H1 (cell line): ENCODE data around the gene EYA4. TPM values are rescaled to one million over a fixed set of nuclear protein-coding genes. Genes with fewer than 3 reads are reported as not detected.

ENCODE experiments used
- CTCF ChIA-PET: fragments of 300-600 bp; sonication (Branson Sonifier 250); formaldehyde crosslinking; loops from one replicate; lab custom pipeline; 2021; ENCODE audit not compliant: partially characterized antibody; lab: Charles Lee
- POLR2A ChIA-PET: fragments of 300-600 bp; sonication (Branson Sonifier 250); formaldehyde crosslinking; loops from one replicate; lab custom pipeline; 2021; ENCODE audit warnings: inconsistent platforms; ENCODE audit not compliant: partially characterized antibody; lab: Charles Lee
- DNase-seq, 2 experiments: peaks; one replicate each; pipeline versions ENCODE4 v3.0.0 to v3.0.0-alpha.2; 2010 to 2022; ENCODE audit warnings: low spot score in 2 of 2, low read depth in 1 of 2, mixed read lengths in 1 of 2
- FAIRE-seq: peaks from 2 replicates; lab custom pipeline; 2011; peaks lifted over from hg19 to GRCh38; lab: Jason Lieb, UNC
- H2AFZ ChIP-seq: 2 replicates; pipeline ENCODE4 v1.8.1; 2012; ENCODE audit warnings: low read length, inconsistent platforms
- H2AK5ac ChIP-seq: 2 replicates; pipeline ENCODE4 v1.6.1; 2013; ENCODE audit warnings: low read depth, low read length
- H2BK120ac ChIP-seq: replicated peaks from 2 replicates; pipeline ENCODE3; 2013; ENCODE audit warnings: low read depth, low read length, inconsistent platforms
- H2BK12ac ChIP-seq: 2 replicates; pipeline ENCODE4 v1.6.1; 2013; ENCODE audit warnings: low read depth, low read length
- H2BK15ac ChIP-seq: 2 replicates; pipeline ENCODE4 v1.6.1; 2013; ENCODE audit warnings: low read length
- H2BK20ac ChIP-seq: 2 replicates; pipeline ENCODE4 v1.6.1; 2013; ENCODE audit warnings: low read length
- H2BK5ac ChIP-seq: 2 replicates; pipeline ENCODE4 v1.6.1; 2013; ENCODE audit warnings: low read depth, low read length
- H3K14ac ChIP-seq: 2 replicates; pipeline ENCODE4 v1.6.1; 2013; ENCODE audit warnings: inconsistent platforms; ENCODE audit not compliant: insufficient read length
- H3K18ac ChIP-seq: 2 replicates; pipeline ENCODE4 v1.6.1; 2013; ENCODE audit warnings: low read length; ENCODE audit errors: extremely low read depth
- H3K23ac ChIP-seq: 2 replicates; pipeline ENCODE4 v1.6.1; 2013; ENCODE audit warnings: inconsistent platforms; ENCODE audit not compliant: insufficient read length
- H3K23me2 ChIP-seq: 2 replicates; pipeline ENCODE4 v1.6.1; 2013; ENCODE audit warnings: low read depth, low read length
- H3K27ac ChIP-seq: 2 replicates; pipeline ENCODE4 v1.6.1; 2011; ENCODE audit warnings: low read depth, low read length, inconsistent platforms
- H3K27me3 ChIP-seq, 4 experiments: replicated peaks in 1 of 4; 1 replicate in 1 of 4; 2 replicates in 3 of 4; pipeline versions ENCODE4 v1.6.1 to v1.8.1; 2011 to 2013; ENCODE audit warnings: low read length in 3 of 4, mild to moderate bottlenecking in 3 of 4, inconsistent platforms in 2 of 4, mixed read lengths in 2 of 4, moderate library complexity in 1 of 4; ENCODE audit not compliant: control insufficient read depth in 3 of 4, insufficient read depth in 3 of 4; ENCODE audit errors: extremely low read depth in 1 of 4
- H3K36me3 ChIP-seq, 4 experiments: 2 replicates each; pipeline versions ENCODE4 v1.6.1 to v1.8.1; 2011 to 2013; ENCODE audit warnings: mild to moderate bottlenecking in 4 of 4, low read length in 3 of 4, moderate library complexity in 2 of 4, control low read depth in 1 of 4, inconsistent platforms in 1 of 4; ENCODE audit not compliant: insufficient read depth in 4 of 4, control insufficient read depth in 2 of 4
- H3K4ac ChIP-seq: replicated peaks from 2 replicates; pipeline ENCODE3; 2013; ENCODE audit warnings: low read length, low read depth, mixed read lengths, inconsistent platforms; ENCODE audit not compliant: insufficient read length
- H3K4me1 ChIP-seq, 4 experiments: replicated peaks in 1 of 4; 1 replicate in 1 of 4; 2 replicates in 3 of 4; pipeline versions ENCODE4 v1.6.1 to v1.8.1; 2011 to 2013; ENCODE audit warnings: low read length in 3 of 4, inconsistent platforms in 2 of 4, mixed read lengths in 1 of 4; ENCODE audit not compliant: insufficient read depth in 4 of 4, control insufficient read depth in 3 of 4
- H3K4me2 ChIP-seq, 2 experiments: 2 replicates each; pipeline versions ENCODE4 v1.6.1 to v1.8.1; 2011 to 2013; ENCODE audit warnings: low read depth in 2 of 2, low read length in 2 of 2, control low read depth in 1 of 2, inconsistent platforms in 1 of 2, mild to moderate bottlenecking in 1 of 2; ENCODE audit not compliant: insufficient read depth in 1 of 2
- H3K4me3 ChIP-seq, 4 experiments: fragments of 200-600, 300-600 bp in 1 of 4; sonication (generic), shearing (Covaris generic), sonication (Bioruptor Twin) in 1 of 4; 2 replicates each; pipeline versions ENCODE4 v1.5.1 to v1.8.1; 2011 to 2016; ENCODE audit warnings: low read length in 4 of 4, low read depth in 3 of 4, control low read depth in 2 of 4, inconsistent platforms in 2 of 4, mild to moderate bottlenecking in 2 of 4, mixed read lengths in 1 of 4, moderate library complexity in 1 of 4; ENCODE audit not compliant: insufficient read depth in 2 of 4; ENCODE audit errors: extremely low read depth in 1 of 4
- H3K56ac ChIP-seq: replicated peaks from 2 replicates; pipeline ENCODE3; 2013; ENCODE audit warnings: low read depth, mild to moderate bottlenecking, mixed read lengths, low read length, inconsistent platforms; ENCODE audit not compliant: insufficient read length
- H3K79me1 ChIP-seq: 2 replicates; pipeline ENCODE4 v1.6.1; 2013; ENCODE audit warnings: low read depth, low read length, control low read depth
- H3K79me2 ChIP-seq, 2 experiments: 2 replicates each; pipeline versions ENCODE4 v1.6.1 to v1.8.1; 2012 to 2013; ENCODE audit warnings: low read length in 2 of 2, mild to moderate bottlenecking in 2 of 2, inconsistent platforms in 1 of 2; ENCODE audit not compliant: insufficient read depth in 2 of 2, control insufficient read depth in 1 of 2
- H3K9ac ChIP-seq, 4 experiments: replicated peaks in 1 of 4; 1 replicate in 1 of 4; 2 replicates in 3 of 4; pipeline versions ENCODE4 v1.6.1 to v1.8.1; 2011 to 2013; ENCODE audit warnings: low read depth in 3 of 4, low read length in 3 of 4, control low read depth in 2 of 4, mild to moderate bottlenecking in 2 of 4, moderate library complexity in 2 of 4, inconsistent platforms in 1 of 4; ENCODE audit errors: extremely low read depth in 1 of 4
- H3K9me3 ChIP-seq, 2 experiments: 2 replicates each; pipeline versions ENCODE4 v1.6.1 to v1.8.1; 2012 to 2013; ENCODE audit warnings: mild to moderate bottlenecking in 2 of 2, moderate library complexity in 2 of 2, control low read depth in 1 of 2, inconsistent platforms in 1 of 2, low read depth in 1 of 2, low read length in 1 of 2, mixed read lengths in 1 of 2; ENCODE audit not compliant: insufficient read depth in 2 of 2
- H4K20me1 ChIP-seq, 2 experiments: replicated peaks in 1 of 2; 2 replicates each; pipeline versions ENCODE3 to v1.8.1; 2011 to 2013; ENCODE audit warnings: inconsistent platforms in 2 of 2, low read length in 2 of 2, mild to moderate bottlenecking in 1 of 2; ENCODE audit not compliant: insufficient read depth in 2 of 2, control insufficient read depth in 1 of 2
- H4K5ac ChIP-seq: 2 replicates; pipeline ENCODE4 v1.6.1; 2013; ENCODE audit warnings: low read length, low read depth, mixed read lengths, inconsistent platforms; ENCODE audit not compliant: insufficient read length
- H4K8ac ChIP-seq: 2 replicates; pipeline ENCODE4 v1.8.0; 2013; ENCODE audit warnings: mild to moderate bottlenecking, moderate library complexity, low read length, inconsistent platforms; ENCODE audit not compliant: insufficient read depth; ENCODE audit errors: extremely low read depth
- H4K91ac ChIP-seq: replicated peaks from 2 replicates; pipeline ENCODE3; 2013; ENCODE audit warnings: low read length, mixed read lengths, inconsistent platforms; ENCODE audit not compliant: insufficient read length
- CREB1 ChIP-seq: IDR thresholded peaks from 2 replicates; pipeline ENCODE4 v1.6.1; 2012; ENCODE audit warnings: inconsistent platforms
- CTCF ChIP-seq, 3 experiments: IDR thresholded peaks; 1 replicate in 2 of 3; 2 replicates in 1 of 3; pipeline versions ENCODE4 v1.5.1 to v1.6.1; 2011; ENCODE audit warnings: low read length in 3 of 3, mild to moderate bottlenecking in 3 of 3, inconsistent platforms in 2 of 3, low read depth in 1 of 3, moderate library complexity in 1 of 3; ENCODE audit not compliant: insufficient read depth in 1 of 3; ENCODE audit errors: control extremely low read depth in 1 of 3
- GABPA ChIP-seq: IDR thresholded peaks from 2 replicates; pipeline ENCODE4 v1.6.1; 2011; ENCODE audit warnings: mild to moderate bottlenecking, low read length, moderate library complexity, borderline replicate concordance; ENCODE audit not compliant: insufficient read depth
- GTF2F1 ChIP-seq: IDR thresholded peaks from 2 replicates; pipeline ENCODE4 v1.6.1; 2012; ENCODE audit warnings: low read depth, low read length, improper control_type of control experiment, borderline replicate concordance
- MAFK ChIP-seq: IDR thresholded peaks from 2 replicates; pipeline ENCODE4 v1.6.1; 2012; ENCODE audit warnings: low read depth, mild to moderate bottlenecking, improper control_type of control experiment, low read length
- POLR2A ChIP-seq, 2 experiments: IDR thresholded peaks; 1 replicate in 1 of 2; 2 replicates in 1 of 2; pipeline ENCODE4 v1.6.1; 2011; ENCODE audit warnings: low read depth in 2 of 2, low read length in 2 of 2, mild to moderate bottlenecking in 2 of 2; ENCODE audit errors: control extremely low read depth in 1 of 2
- POU5F1 ChIP-seq: IDR thresholded peaks from 2 replicates; pipeline ENCODE4 v1.6.1; 2011; ENCODE audit warnings: low read depth, mild to moderate bottlenecking, low read length, moderate library complexity
- RBBP5 ChIP-seq: IDR thresholded peaks from 2 replicates; pipeline ENCODE4 v1.7.1; 2012; ENCODE audit warnings: low read depth, mild to moderate bottlenecking, inconsistent platforms, low read length, moderate library complexity, borderline replicate concordance
- SIX5 ChIP-seq: IDR thresholded peaks from 2 replicates; pipeline ENCODE4 v1.6.1; 2011; ENCODE audit warnings: mild to moderate bottlenecking, low read depth, low read length
- SP1 ChIP-seq: IDR thresholded peaks from 2 replicates; pipeline ENCODE4 v1.6.1; 2011; ENCODE audit warnings: low read depth, low read length
- TEAD4 ChIP-seq: IDR thresholded peaks from 2 replicates; pipeline ENCODE4 v1.6.1; 2012; ENCODE audit warnings: low read depth, low read length, inconsistent platforms, mixed read lengths
- WGBS, 2 experiments: shearing (Covaris generic) in 1 of 2; methylation state at CpG; one replicate each; pipeline versions ENCODE4 v1.1.6 to v1.1.7; 2013 to 2015; ENCODE audit warnings: low lambda C conversion rate in 2 of 2, mixed read lengths in 2 of 2, inconsistent platforms in 1 of 2, low coverage in 1 of 2, missing lambda C conversion rate in 1 of 2; ENCODE audit not compliant: insufficient replicate concordance in 2 of 2, insufficient coverage in 1 of 2, insufficient read length in 1 of 2; ENCODE audit errors: extremely low coverage in 1 of 2, missing lambda C conversion rate in 1 of 2; 5-methylcytosine and 5-hydroxymethylcytosine counted together
- polyA plus RNA-seq, 7 experiments: library from polyadenylated mRNA; depleted of rRNA in 3 of 7; stranded (reverse) in 5 of 7; unstranded in 2 of 7; fragments of >200 nt in 5 of 7; fragments of 200-250 nt in 2 of 7; gene quantifications; 1 replicate in 5 of 7; 2 replicates in 1 of 7; 4 replicates in 1 of 7; pipeline versions ENCODE4 v1.2.1 to v1.2.3, GENCODE V29; 2011 to 2013; ENCODE audit warnings: missing spikeins in 2 of 7, mixed read lengths in 2 of 7
- total RNA-seq: library from RNA; stranded (reverse); fragmentation: NEBNext Ultra II Directional; extraction: Animal tissue kit (Norgen Biotek cat#: 25700); gene quantifications from 2 replicates; pipeline ENCODE4 v1.2.1, GENCODE V29; 2021

The EYA4 gene
- total and polyA plus RNA-seq, 2 of the 8 experiments (the other 6 are each of a cell fraction or from before 2014, with no cell fraction given): 0.06 to 0.17 TPM

- no peak overlapping the region for H2BK5ac ChIP-seq
- no peaks in the 10 kb centered on the region for H3K27me3 ChIP-seq
- H2BK120ac ChIP-seq: no peak overlapping the region
- H4K5ac ChIP-seq: no peak overlapping the region
- H3K4me2 ChIP-seq: no peak overlapping the region
- ChIA-PET CTCF (no interaction called here), POLR2A (no interaction called here)
- H3K4ac ChIP-seq: no peak overlapping the region
- H3K14ac ChIP-seq: no peak overlapping the region
- H3K4me3 ChIP-seq: no peak overlapping the region
- no peak overlapping the region for H3K27ac ChIP-seq
- H2BK15ac ChIP-seq: no peak overlapping the region
- H2AFZ ChIP-seq: peak overlapping the region; percentile 86; the same call in 1 of the 2 replicates
- H3K79me1 ChIP-seq: no peaks in the 10 kb centered on the region
- H4K91ac ChIP-seq: no peak overlapping the region
- H4K20me1 ChIP-seq: no peaks in the 10 kb centered on the region
- H2BK20ac ChIP-seq: no peak overlapping the region
- H3K4me1 ChIP-seq: no peaks in the 10 kb centered on the region
- no peak overlapping the region for H3K18ac ChIP-seq
- no peak overlapping the region for H2AK5ac ChIP-seq
- H3K9me3 ChIP-seq: no peaks in the 10 kb centered on the region
- H3K9ac ChIP-seq: no peak overlapping the region
- 88% methylated on average over 7 of the region's 7 CpGs; no CpG with 5 or more reads in 1 of the 2 experiments for WGBS, 2 experiments
- no peak overlapping the region for H3K23ac ChIP-seq
- no peaks in the 10 kb centered on the region for H3K79me2 ChIP-seq
- no peak for DNase-seq
- H3K56ac ChIP-seq: no peak overlapping the region
- H3K23me2 ChIP-seq: no peaks in the 10 kb centered on the region
- no peak overlapping the region for H4K8ac ChIP-seq
- no peak for FAIRE-seq
- no peaks in the 10 kb centered on the region for H3K36me3 ChIP-seq
- H2BK12ac ChIP-seq: no peak overlapping the region
- TF ChIP-seq POU5F1: no peak
- no peak for TF ChIP-seq MAFK
- no peak for TF ChIP-seq RBBP5
- TF ChIP-seq TEAD4: no peak
- no peak for TF ChIP-seq SIX5
- no peak for TF ChIP-seq CTCF (IDR thresholded peaks at IDR 0.05; ENCODE audit: control extremely low read depth in 1 of 3, insufficient read depth in 1 of 3, low read depth in 1 of 3, low read length in 3 of 3)
- TF ChIP-seq GABPA: no peak
- no peak for TF ChIP-seq GTF2F1
- TF ChIP-seq POLR2A (IDR thresholded peaks at IDR 0.05; ENCODE audit: control extremely low read depth in 1 of 2, low read depth in 2 of 2, low read length in 2 of 2): no peak
- no peak for TF ChIP-seq SP1
- no peak for TF ChIP-seq CREB1
These were observed 98.6 kb downstream of the EYA4 start for GRCh38 chr6:133339543-133340384.
